Measurements from ENCODE around the gene NDUFA7.
"Not testable (repeated sequence)": the region's sequence is repeated elsewhere in the genome, so short reads cannot be mapped to it uniquely, and the experiment has no call there.

Gene NDUFA7

DNA sequence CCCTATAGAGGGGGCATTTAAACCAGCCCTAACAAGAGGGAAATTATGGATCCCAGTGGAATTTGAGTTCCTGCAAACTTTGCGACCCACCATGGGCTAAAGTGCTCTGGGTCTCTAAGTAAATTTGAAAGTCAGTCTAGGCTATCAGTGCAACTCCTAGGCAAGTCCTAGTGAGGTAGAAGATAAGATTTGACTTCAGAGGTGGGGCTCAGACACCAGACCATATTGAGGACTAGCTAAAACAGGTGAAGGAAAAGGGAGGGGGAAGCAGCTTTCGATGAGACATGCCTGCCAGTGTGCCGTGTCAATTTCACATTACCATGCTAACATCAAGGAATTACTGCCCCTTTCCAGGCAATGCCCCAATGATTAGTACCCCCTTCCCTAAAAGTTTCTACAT, 51.5 kb downstream of the NDUFA7 start:
- no peak for DNase-seq (ENCODE audit: low spot score)
- no peak for TF ChIP-seq CTCF (IDR thresholded peaks at IDR 0.05; ENCODE audit: borderline replicate concordance, control extremely low read depth, extremely low read depth, insufficient read depth, missing control alignments)
- in situ Hi-C loops (cut with MboI; ENCODE audit: low sequenced_read_pairs, unreplicated experiment): loop anchor here (5.0 kb wide), 1 partner anchor 38 kb away; the partner anchor contains the start of gene CD320

DNA sequence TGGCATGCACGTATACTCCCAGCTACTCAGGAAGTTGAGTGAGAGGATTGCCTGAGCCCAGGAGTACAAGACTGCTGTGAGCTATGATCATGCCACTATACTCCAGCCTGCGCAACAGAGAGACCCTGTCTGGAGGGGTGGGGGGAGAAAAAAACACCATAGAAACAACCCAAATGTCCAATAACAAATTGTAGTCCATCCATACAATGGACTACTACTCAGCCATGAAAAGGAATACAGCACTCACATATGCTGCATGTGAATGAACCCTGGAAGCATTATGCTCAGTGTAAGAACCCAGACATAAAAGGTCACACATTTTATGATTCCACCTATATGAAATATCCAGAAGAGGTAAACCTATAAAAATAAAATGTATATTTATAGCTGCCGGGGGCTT, 55.3 kb downstream of the NDUFA7 start:
- DNase-seq (ENCODE audit: low spot score): no peak
- in situ Hi-C loops (cut with MboI; ENCODE audit: low sequenced_read_pairs, unreplicated experiment): loop anchor here (5.0 kb wide), 1 partner anchor 41 kb away; the partner anchor contains the start of gene CD320
- no peak for TF ChIP-seq CTCF (IDR thresholded peaks at IDR 0.05; ENCODE audit: borderline replicate concordance, control extremely low read depth, extremely low read depth, insufficient read depth, missing control alignments)

GRCh38 chr19:8264248-8264647, 56.9 kb downstream of the NDUFA7 start:
- DNase-seq (ENCODE audit: low spot score); in situ Hi-C loops (cut with MboI; ENCODE audit: low sequenced_read_pairs, unreplicated experiment): not testable (repeated sequence)

- DNase-seq (ENCODE audit: low spot score): no peak
- in situ Hi-C loops (cut with MboI; ENCODE audit: low sequenced_read_pairs, unreplicated experiment): no loop called here
- TF ChIP-seq CTCF (IDR thresholded peaks at IDR 0.05; ENCODE audit: borderline replicate concordance, control extremely low read depth, extremely low read depth, insufficient read depth, missing control alignments): no peak
These were observed 58.7 kb downstream of the NDUFA7 start for GRCh38 chr19:8262431-8262830.

GRCh38 chr19:8261881-8262280, 59.3 kb downstream of the NDUFA7 start:
- DNase-seq (ENCODE audit: low spot score): no peak
- in situ Hi-C loops (cut with MboI; ENCODE audit: low sequenced_read_pairs, unreplicated experiment): no loop called here
- TF ChIP-seq CTCF (IDR thresholded peaks at IDR 0.05; ENCODE audit: borderline replicate concordance, control extremely low read depth, extremely low read depth, insufficient read depth, missing control alignments): no peak

- TF ChIP-seq CTCF (IDR thresholded peaks at IDR 0.05; ENCODE audit: borderline replicate concordance, control extremely low read depth, extremely low read depth, insufficient read depth, missing control alignments): no peak
- in situ Hi-C loops (cut with MboI; ENCODE audit: low sequenced_read_pairs, unreplicated experiment): no loop called here
- no peak for DNase-seq (ENCODE audit: low spot score)
These were observed 59.8 kb downstream of the NDUFA7 start for GRCh38 chr19:8261347-8261746.
